HG03565 (cell line): ENCODE results near the gene A3GALT2.

Experiments used
- ATAC-seq: cut with Tn5 transposase; IDR thresholded peaks from one replicate; pipeline ENCODE4 v1.9.1; 2021; ENCODE audit warnings: mild to moderate bottlenecking, moderate library complexity; ENCODE audit not compliant: unreplicated experiment

Gene A3GALT2

GRCh38 chr1:33274446-33274845 lies 46.5 kb downstream of the A3GALT2 start:
- ATAC-seq, result no peak

DNA sequence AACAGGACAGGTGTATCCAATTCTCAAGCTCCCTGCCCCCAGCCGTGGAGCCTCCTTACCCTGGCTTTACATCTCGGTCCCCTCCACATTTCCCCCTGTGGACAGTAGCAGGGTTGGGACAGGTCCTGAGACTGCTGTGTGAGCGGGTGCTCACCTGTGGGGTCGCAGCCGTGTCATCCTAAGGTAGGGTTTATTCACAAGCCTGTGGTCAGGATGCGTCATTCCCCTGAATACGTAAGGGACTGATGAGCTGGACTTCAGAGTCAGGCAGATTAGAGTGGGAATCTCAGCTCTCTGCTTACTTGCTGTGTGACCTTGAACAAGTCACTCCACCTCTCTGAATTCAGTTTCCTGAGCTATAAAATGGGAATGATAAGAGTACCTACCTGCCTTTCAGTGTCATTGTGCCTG lies 46.9 kb downstream of the A3GALT2 start:
- no peak for ATAC-seq

GRCh38 chr1:33273406-33273805 lies 47.5 kb downstream of the A3GALT2 start:
- ATAC-seq, result no peak

DNA sequence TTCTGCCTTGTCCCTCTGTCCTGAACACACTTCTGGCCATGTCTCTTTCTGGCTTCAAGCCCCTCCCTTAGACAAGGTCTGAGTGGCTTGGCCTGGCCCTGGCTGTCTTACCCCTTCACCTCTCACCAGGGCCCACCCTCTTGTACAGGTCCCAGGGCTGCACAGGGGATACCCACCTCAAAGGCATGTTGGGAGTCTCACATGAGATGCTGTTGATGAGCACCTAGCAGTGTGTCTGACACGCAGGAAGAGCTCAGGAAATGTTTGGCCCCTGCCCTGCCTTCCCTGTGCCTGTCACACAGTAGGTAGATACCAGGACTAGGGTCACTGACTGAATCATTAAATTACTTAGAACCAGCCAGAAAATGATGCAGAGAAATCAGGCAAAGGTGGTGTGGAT lies 48.0 kb downstream of the A3GALT2 start:
- ATAC-seq, result no peak

DNA sequence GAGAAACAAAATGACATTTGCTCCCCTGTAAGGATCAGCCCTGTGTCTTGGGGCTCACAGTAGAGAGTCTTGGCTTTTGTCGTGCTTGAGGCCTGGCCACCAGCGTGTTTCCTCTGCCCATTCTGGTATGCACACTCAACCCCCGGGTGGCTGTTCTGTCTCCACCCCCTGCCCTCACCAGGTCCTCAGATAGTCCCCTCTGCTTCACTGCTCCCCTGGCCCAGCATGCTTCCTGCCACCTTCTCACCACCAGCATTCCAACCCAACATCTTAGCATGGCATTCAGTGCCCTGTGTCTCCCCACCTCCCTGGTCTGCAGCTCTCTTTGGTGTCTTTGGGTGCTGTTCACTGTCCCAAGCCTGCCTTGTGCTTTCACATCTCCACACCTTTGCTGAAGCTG lies 48.4 kb downstream of the A3GALT2 start:
- no peak for ATAC-seq

- ATAC-seq, result no peak
Measured at GRCh38 chr1:33271666-33272505, 49.0 kb downstream of the A3GALT2 start.

DNA sequence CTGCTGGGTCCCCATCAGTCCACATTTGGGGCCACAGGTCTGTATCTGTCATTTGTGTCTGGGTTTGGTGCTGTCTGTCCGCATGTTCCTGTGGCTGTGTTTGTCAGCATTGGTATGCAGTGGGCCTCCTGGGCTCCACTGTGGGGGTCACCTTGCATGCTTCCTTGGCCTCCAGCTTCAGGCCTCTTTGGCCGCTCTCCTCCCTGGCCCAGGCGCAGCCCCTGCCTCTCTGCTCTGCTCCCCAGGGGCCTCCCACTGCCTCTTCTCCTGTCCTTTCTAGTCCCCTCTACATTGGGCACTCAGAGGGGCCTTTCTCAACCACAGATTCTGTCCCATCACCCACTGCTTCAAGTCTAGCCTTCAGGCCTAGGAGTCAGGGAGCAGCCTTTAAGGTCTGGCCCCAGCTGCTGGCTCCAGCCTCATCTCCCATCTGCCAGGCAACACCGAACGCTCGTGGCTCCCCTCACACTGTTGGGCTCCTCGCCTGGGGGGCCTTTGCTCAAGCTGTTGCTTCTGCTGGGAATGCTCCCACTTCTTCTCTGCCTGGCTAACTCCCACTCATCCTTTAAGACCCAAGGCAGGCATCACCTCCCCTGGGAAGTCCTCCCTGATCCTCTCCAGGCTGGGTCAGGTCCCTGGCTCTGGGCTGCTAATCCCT lies 50.0 kb downstream of the A3GALT2 start:
- ATAC-seq, result no peak

DNA sequence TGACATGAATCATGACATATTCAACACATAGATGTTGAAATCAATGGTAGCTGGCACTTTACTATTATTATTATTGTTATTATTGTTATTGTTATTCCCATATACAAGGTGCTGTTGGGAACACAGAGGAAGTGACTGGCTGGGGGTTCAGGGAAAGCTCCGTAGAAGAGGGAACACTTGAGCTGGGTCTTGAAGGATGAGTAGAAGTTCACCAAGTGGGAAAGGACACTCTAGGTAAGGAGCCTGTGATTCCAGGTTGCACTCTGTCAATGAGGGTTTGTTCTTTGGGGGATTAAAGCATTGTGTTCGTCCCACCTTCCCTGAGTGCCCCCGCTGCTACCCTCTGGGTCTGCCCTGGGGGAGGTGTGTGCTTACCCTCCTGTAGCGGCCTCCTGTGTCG lies 50.5 kb downstream of the A3GALT2 start:
- ATAC-seq, result no peak

DNA sequence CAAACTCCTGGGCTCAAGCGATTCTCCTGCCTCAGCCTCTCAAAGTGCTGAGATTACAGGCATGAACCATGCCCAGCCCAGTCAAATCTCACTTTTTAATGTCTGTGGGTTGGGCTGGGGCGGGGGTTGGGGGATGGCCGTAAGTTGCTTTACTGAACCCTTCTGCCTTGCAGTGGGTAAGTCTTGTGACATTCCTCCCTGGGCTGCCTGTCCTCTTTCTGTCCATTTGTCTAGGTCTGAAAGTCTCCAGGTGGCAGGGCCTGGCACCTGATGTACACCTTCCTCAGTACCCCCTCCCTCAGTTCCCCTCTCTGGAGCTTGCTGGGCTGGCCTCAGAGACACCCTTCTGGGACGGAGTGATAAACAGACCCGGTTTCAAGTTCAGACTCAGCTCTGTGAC lies 51.3 kb downstream of the A3GALT2 start:
- ATAC-seq, result no peak

DNA sequence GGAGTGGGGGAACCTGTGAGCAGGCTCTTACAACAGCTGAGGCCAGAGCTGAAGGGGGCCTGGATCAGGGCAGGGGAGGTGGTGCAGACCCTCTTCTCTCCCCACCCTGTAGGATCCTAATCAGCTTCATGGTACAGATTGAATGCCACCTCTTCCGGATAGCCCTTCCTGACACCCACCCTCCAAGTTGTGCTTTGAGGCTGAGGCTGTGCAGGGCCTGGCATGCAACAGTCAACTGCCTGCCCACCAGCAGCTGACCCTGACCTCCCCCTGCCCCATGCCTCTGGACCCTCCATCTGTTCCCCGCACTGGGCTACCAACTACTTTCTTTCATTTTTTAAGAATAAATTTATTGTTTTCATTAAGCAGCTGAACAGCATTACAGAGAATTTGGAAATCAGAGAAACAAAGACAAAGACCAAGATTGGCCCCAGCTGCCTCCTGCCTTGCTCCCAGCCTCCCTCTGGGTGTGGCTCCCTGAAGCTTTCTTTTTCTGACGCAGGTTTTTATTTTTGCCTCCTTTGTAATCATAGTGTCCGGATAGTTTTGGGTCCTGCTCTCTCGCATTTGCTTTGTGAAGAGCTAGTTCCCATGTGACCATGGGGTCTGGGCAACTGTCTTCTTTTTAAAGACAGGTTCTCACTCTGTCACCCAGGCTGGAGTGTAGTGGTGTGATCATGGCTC lies 51.8 kb downstream of the A3GALT2 start:
- no peak for ATAC-seq

DNA sequence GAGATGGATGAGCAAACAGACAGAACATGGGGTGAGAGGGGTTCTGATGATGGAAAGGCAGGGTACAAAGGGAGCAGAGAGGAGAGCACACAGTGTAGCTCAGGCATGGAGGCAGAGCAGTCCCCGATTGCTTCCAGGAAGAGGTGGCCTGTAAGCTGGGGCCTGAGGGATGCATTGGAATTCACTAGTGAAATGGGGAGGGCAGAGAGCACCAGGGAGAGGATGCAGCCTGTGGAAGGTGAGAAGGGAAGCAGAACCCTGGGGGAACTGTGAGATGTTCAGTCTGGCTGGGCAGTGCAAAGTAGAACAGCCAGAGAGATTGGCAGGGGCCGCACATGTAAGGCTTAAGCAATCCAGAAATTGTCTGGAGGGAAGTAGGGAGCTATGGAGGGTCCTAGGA lies 52.4 kb downstream of the A3GALT2 start:
- no peak for ATAC-seq

GRCh38 chr1:33267468-33268205 lies 53.3 kb downstream of the A3GALT2 start:
- no peak for ATAC-seq

DNA sequence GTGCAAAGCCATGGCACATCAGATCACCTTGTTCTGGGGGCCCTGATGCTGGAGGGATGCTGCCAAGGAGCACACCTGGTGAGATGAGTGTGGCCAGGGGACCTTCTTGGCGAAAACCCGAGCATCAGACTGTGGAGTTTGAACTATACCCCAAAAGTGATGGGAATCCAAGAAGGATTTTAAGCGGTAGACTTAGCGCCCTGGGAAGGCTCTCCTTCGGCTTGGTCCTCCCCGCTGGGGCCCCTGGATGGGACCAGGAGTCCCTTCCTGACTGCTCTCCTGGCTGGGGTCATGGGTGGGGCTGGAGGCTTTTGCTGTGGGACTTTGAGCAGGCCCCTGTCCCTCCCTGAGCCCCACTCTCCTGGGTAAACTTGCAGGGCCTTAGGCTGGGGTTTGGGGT lies 54.1 kb downstream of the A3GALT2 start:
- ATAC-seq, result no peak

- no peak for ATAC-seq
Measured at GRCh38 chr1:33265780-33266605, 54.9 kb downstream of the A3GALT2 start.

DNA sequence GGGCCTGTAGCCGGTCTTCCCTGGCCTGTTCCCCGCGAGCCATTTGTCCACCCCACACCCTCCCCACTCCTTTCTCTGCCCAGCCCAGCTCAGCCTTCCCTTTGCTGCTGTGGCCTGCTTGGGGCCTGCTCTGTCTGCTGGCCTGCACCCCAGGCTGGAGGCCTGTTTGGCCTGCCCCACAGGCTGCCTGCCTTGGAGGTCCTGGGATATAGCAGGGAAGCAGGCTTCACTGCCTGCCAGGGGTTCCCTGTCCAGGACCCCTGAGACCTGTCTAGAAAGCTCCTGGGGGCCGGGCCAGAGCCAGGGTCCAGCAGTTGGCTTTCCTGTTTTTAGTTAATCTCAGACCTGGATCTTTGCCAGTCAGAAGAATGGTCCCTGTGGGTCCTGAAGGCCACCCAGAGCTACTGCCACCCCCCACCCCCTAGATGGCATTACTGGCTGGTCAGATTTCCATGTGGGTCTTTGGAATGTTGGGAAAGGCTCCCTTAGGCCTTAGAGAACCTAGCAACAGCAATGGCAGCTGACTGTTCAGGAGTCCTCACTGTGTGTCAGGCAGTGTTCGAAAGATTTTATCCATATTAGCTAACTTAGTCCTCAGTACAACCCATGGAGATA lies 56.9 kb downstream of the A3GALT2 start:
- ATAC-seq, result no peak

DNA sequence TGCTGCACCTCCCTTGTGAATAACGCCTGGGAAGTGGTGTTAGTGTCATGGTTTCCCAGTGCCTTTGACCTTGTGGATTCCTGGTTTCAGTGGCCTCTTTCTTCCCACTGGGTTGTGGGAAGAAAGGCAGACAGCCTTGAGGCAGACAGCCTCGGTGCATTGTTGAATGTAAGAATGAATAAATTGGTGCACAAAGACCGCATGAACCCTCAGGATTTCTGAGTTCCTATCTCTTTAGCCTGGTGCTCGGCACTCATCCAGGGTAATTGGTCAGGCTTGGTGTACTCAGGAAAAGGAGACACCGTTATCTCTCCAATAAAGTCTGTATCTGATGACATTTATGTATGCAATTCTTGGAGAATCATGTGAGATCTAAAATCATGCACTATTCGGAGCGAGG lies 59.6 kb downstream of the A3GALT2 start:
- ATAC-seq, result no peak

GRCh38 chr1:33260439-33260838 lies 60.5 kb downstream of the A3GALT2 start:
- ATAC-seq, result no peak

DNA sequence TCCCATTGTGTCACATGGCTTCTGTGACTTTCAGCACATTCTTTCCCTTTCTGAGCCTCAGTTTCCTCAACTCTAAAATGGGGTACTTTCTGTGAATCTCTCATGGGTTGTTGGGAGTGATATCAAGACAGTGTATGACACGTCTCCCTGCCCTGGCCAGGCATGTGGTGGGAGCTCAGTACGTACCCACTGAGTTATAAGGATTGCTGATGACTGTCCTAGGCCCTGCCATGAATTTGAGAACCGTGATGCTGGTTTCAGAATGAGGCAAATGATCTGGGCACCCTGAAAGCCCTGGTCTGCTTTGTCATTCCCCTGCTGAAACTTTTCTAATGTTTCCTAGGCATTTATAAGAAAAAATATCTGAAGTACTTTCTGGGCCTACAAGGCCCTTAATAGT lies 61.0 kb downstream of the A3GALT2 start:
- ATAC-seq, result no peak

GRCh38 chr1:33258788-33259274 lies 62.1 kb downstream of the A3GALT2 start:
- no peak for ATAC-seq
